OCI-LY7 (cell line): Measurements from ENCODE around the gene CCDC47. TPM values are rescaled to one million over a fixed set of nuclear protein-coding genes. Genes with fewer than 3 reads are reported as not detected.

Experiments
- BruUV-seq: library from RNA; stranded (reverse); fragments of 400-500 nt; replicated peaks from 2 replicates; lab custom pipeline; 2021; lab: Mats Ljungman, UMichigan
- CTCF ChIA-PET: fragments of 300-600 bp; sonication (Branson Sonifier 250); formaldehyde crosslinking; loops from one replicate; lab custom pipeline; 2022; ENCODE audit warnings: antibody characterized with exemption; ENCODE audit not compliant: unreplicated experiment; lab: Charles Lee
- POLR2A ChIA-PET: fragments of 300-600 bp; sonication (Branson Sonifier 250); formaldehyde crosslinking; loops from one replicate; lab custom pipeline; 2022; ENCODE audit warnings: antibody characterized with exemption; lab: Charles Lee
- DNase-seq: peaks from one replicate; pipeline ENCODE4 v3.0.0-alpha.2; 2015; ENCODE audit warnings: low spot score
- H2AFZ ChIP-seq: fragments of 200-600 bp; sonication (generic), shearing (Covaris generic); 2 replicates; pipeline ENCODE4 v1.6.1; 2014; ENCODE audit warnings: mild to moderate bottlenecking, antibody characterized with exemption, low read length, moderate library complexity
- H3K27ac ChIP-seq: fragments of 200-600 bp; sonication (generic); 2 replicates; pipeline ENCODE4 v1.5.1; 2014; ENCODE audit warnings: mixed run types, low read depth, mild to moderate bottlenecking, moderate library complexity, low read length, inconsistent platforms; ENCODE audit not compliant: poor library complexity, severe bottlenecking
- H3K36me3 ChIP-seq: fragments of 200-600 bp; sonication (generic); 2 replicates; pipeline ENCODE4 v1.6.1; 2014; ENCODE audit warnings: mild to moderate bottlenecking, antibody characterized with exemption, low read length, moderate library complexity, mixed read lengths; ENCODE audit not compliant: insufficient read depth
- H3K4me1 ChIP-seq: fragments of 200-600 bp; sonication (generic); 2 replicates; pipeline ENCODE4 v1.5.1; 2014; ENCODE audit warnings: mild to moderate bottlenecking, low read length; ENCODE audit not compliant: insufficient read depth, poor library complexity, severe bottlenecking
- H3K4me2 ChIP-seq: fragments of 200-600 bp; sonication (generic); 2 replicates; pipeline ENCODE4 v1.6.1; 2014; ENCODE audit warnings: mild to moderate bottlenecking, low read length
- H3K4me3 ChIP-seq: fragments of 200-600 bp; sonication (generic); 2 replicates; pipeline ENCODE4 v1.5.1; 2014; ENCODE audit warnings: mild to moderate bottlenecking, low read depth, low read length; ENCODE audit not compliant: poor library complexity, severe bottlenecking
- H3K79me2 ChIP-seq: fragments of 200-600 bp; sonication (generic); 2 replicates; pipeline ENCODE4 v1.6.1; 2016; ENCODE audit warnings: low read depth, mild to moderate bottlenecking, low read length, moderate library complexity, mixed read lengths; ENCODE audit not compliant: insufficient read depth
- H3K9me2 ChIP-seq: fragments of 200-600 bp; sonication (generic); 2 replicates; pipeline ENCODE4 v1.6.1; 2016; ENCODE audit warnings: mild to moderate bottlenecking, low read length, mixed read lengths; ENCODE audit not compliant: insufficient read depth
- H3K9me3 ChIP-seq: fragments of 200-600 bp; sonication (generic); 2 replicates; pipeline ENCODE4 v1.6.1; 2014; ENCODE audit warnings: mild to moderate bottlenecking, mixed run types, low read length, mixed read lengths
- H4K20me1 ChIP-seq: fragments of 200-600 bp; sonication (generic); 2 replicates; pipeline ENCODE4 v1.6.1; 2014; ENCODE audit warnings: mild to moderate bottlenecking, antibody characterized with exemption, low read length, moderate library complexity, mixed read lengths; ENCODE audit not compliant: insufficient read depth
- CTCF ChIP-seq: fragments of 200-600 bp; sonication (generic); conservative IDR thresholded peaks from 2 replicates; pipeline ENCODE4 v1.5.1; 2014; ENCODE audit warnings: mild to moderate bottlenecking, antibody characterized with exemption, low read length, moderate library complexity, mixed read lengths
- EZH2phosphoT487 ChIP-seq: fragments of 200-600 bp; sonication (generic); IDR thresholded peaks from 2 replicates; pipeline ENCODE4 v1.6.1; 2018; ENCODE audit warnings: low read depth, borderline replicate concordance, mild to moderate bottlenecking, mixed run types, antibody characterized with exemption, low read length, moderate library complexity, mixed read lengths
- intact Hi-C: fragments of 100-400 bp; cut with micrococcal nuclease; formaldehyde crosslinking; loops from one replicate; pipeline ENCODE4 v1.10.0; 2022; ENCODE audit not compliant: unreplicated experiment
- total RNA-seq, 2 experiments: library from RNA; depleted of rRNA in 1 of 2; stranded (reverse); fragments of >200 nt in 1 of 2; shearing (Covaris generic) in 1 of 2; gene quantifications; 2 replicates each; pipeline ENCODE4 v1.2.3, GENCODE V29; 2014 to 2022

Gene CCDC47
- total RNA-seq, 2 experiments from 2014 or later: 27.5 to 50.3 TPM

GRCh38 chr17:63809970-63810369 is 36.6 kb upstream of the CCDC47 start:
- Histone ChIP-seq H3K4me2 (no peak overlapping the region), H3K36me3 (peaks cover 99% of the 10 kb centered on the region), H3K79me2 (no peaks in the 10 kb centered on the region), H3K4me3 (no peak overlapping the region), H2AFZ (no peak overlapping the region), H3K4me1 (no peaks in the 10 kb centered on the region), H3K9me2 (no peaks in the 10 kb centered on the region), H3K9me3 (no peaks in the 10 kb centered on the region), H4K20me1 (0 out of 2 replicates have a peak, but pooled peaks cover 8% of the 10 kb centered on the region), H3K27ac (no peak overlapping the region)
- TF ChIP-seq EZH2phosphoT487 (no peak), CTCF (no peak)
- intact Hi-C loops: loop anchor here (10.0 kb wide), 1 partner anchor 55 kb away; no protein-coding TSS in a partner anchor
- no TSS peak for BruUV-seq
- DNase-seq: no peak
- POLR2A ChIA-PET: interaction anchor here (0.6 to 1.9 kb wide), 3 partner anchors 11 to 87 kb away, joined by 3 to 8 read pairs (median 3); no protein-coding TSS in a partner anchor
- CTCF ChIA-PET: no interaction called here

- no peak for DNase-seq
- peaks cover 99% of the 10 kb centered on the region for H3K36me3 ChIP-seq
- ChIA-PET CTCF (no interaction called here), POLR2A (interaction anchor here (0.7 to 1.0 kb wide), 3 partner anchors 13 to 73 kb away, joined by 3 to 4 read pairs (median 3); no protein-coding TSS in a partner anchor)
- intact Hi-C loops: loop anchor here (10.0 kb wide), 1 partner anchor 51 kb away; no protein-coding TSS in a partner anchor
- H3K4me2 ChIP-seq: no peak overlapping the region
- H3K9me2 ChIP-seq: no peaks in the 10 kb centered on the region
- H3K4me1 ChIP-seq: no peaks in the 10 kb centered on the region
- H3K4me3 ChIP-seq: no peak overlapping the region
- H2AFZ ChIP-seq: no peak overlapping the region
- H3K79me2 ChIP-seq: no peaks in the 10 kb centered on the region
- H3K9me3 ChIP-seq: no peaks in the 10 kb centered on the region
- H4K20me1 ChIP-seq: no peaks in the 10 kb centered on the region
- no peak overlapping the region for H3K27ac ChIP-seq
- no peak for TF ChIP-seq EZH2phosphoT487
- no peak for TF ChIP-seq CTCF
- BruUV-seq: TSS peak; percentile 31
These were observed 32.2 kb upstream of the CCDC47 start for GRCh38 chr17:63805591-63805990.

GRCh38 chr17:63804328-63804727 is 30.9 kb upstream of the CCDC47 start:
- H3K36me3 ChIP-seq: peaks cover 99% of the 10 kb centered on the region
- ChIA-PET POLR2A (interaction anchor here (0.6 to 1.0 kb wide), 6 partner anchors 14 to 1412 kb away, joined by 3 to 7 read pairs (median 4); no protein-coding TSS in a partner anchor), CTCF (no interaction called here)
- H3K4me2 ChIP-seq: no peak overlapping the region
- H2AFZ ChIP-seq: no peak overlapping the region
- TF ChIP-seq CTCF (no peak), EZH2phosphoT487 (no peak)
- no peak overlapping the region for H3K27ac ChIP-seq
- H3K79me2 ChIP-seq: no peaks in the 10 kb centered on the region
- H3K4me1 ChIP-seq: no peaks in the 10 kb centered on the region
- H3K9me3 ChIP-seq: no peaks in the 10 kb centered on the region
- no peak for DNase-seq
- BruUV-seq: no TSS peak
- no peaks in the 10 kb centered on the region for H4K20me1 ChIP-seq
- H3K9me2 ChIP-seq: no peaks in the 10 kb centered on the region
- H3K4me3 ChIP-seq: no peak overlapping the region
- intact Hi-C loops: loop anchor here (10.0 kb wide), 1 partner anchor 50 kb away; no protein-coding TSS in a partner anchor
